ENCODE data around the gene FDXR.

FDXR gene

DNA sequence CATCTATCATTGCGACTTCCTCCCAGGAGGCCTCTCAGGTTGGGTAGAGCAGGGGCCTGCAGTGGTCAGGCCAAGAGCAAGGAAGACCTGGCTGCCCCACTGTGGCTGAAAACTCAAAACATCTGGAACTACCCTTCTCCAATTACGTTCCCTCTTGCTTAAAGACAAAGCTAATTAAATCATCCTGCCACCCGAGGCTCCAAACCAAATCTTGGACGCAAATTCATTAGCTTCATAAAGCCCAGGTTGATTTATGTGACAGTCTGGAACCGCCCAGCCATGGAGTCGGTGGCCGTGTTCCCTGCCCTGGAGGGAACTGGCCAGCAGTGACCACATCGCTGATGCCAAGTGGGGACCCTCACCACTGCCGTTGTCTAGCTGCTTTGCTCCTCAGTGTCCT lies 34.5 kb downstream of the FDXR start:
- Histone ChIP-seq H3K4me1 (ENCODE audit: control insufficient read depth in 1 of 2, insufficient read depth in 2 of 2, low read length in 2 of 2) (peaks cover 10 to 29% of the 10 kb centered on the region in 2 donors), H3K27me3 (ENCODE audit: low read depth, low read length) (no peaks in the 10 kb centered on the region), H3K9me3 (ENCODE audit: control insufficient read depth in 1 of 2, low read length in 2 of 2) (no peaks in the 10 kb centered on the region)

DNA sequence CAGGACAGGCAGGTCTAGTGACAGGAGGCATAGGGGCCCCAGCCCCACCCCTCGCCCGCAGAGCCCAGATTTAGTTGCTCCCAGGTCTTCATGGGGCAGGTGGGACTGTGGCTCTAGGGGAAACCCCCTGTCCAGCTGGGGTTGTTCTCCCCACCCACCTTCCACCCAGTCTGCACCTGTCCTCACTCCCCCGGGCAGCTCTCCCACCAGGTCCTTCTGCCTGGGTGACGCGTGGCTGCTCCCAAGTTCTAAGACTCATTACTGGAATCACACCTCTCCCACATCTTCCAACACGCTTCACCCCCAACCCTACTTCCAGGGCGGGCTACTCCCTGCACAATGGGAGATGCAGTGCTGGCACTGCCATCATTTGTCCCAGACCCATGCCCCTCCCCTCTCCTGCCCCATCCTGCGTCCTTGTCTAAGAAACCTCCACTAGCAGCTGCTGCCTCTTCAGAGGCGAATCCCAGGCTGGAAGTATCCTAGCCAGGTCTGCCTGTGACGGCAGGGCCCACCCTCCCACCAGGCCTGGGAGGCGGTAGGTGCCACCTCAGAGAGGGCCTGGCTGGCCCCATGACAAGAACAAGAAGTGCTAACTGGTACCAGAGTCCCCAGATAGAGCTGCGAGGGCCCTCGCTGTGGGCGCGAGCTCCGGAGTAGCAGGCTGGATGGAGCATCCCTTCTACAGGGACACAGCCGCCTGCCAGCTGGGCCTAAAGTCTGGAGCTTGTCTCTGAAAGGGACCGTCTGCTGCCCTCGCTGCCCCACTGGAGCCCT lies 35.9 kb downstream of the FDXR start:
- Histone ChIP-seq H3K4me1 (ENCODE audit: control insufficient read depth in 1 of 2, insufficient read depth in 2 of 2, low read length in 2 of 2) (peaks cover 7 to 21% of the 10 kb centered on the region in 2 donors), H3K4me3 (ENCODE audit: low read depth in 1 of 2, low read length in 2 of 2) (no peak overlapping the region), H3K36me3 (ENCODE audit: control insufficient read depth in 1 of 2, insufficient read depth in 2 of 2, low read length in 2 of 2) (peaks cover 8 to 22% of the 10 kb centered on the region in 2 donors), H3K27ac (ENCODE audit: low read length) (no peak overlapping the region), H3K9me3 (ENCODE audit: control insufficient read depth in 1 of 2, low read length in 2 of 2) (no peaks in the 10 kb centered on the region), H3K27me3 (ENCODE audit: low read depth, low read length) (no peaks in the 10 kb centered on the region)

More for the DNA sequence above, 34.5 kb downstream of the FDXR start:
- Histone ChIP-seq H3K36me3 (ENCODE audit: control insufficient read depth in 1 of 2, insufficient read depth in 2 of 2, low read length in 2 of 2) (peaks cover 8 to 22% of the 10 kb centered on the region in 2 donors), H3K27ac (ENCODE audit: low read length) (no peak overlapping the region), H3K4me3 (ENCODE audit: low read depth in 1 of 2, low read length in 2 of 2) (no peak overlapping the region)

DNA sequence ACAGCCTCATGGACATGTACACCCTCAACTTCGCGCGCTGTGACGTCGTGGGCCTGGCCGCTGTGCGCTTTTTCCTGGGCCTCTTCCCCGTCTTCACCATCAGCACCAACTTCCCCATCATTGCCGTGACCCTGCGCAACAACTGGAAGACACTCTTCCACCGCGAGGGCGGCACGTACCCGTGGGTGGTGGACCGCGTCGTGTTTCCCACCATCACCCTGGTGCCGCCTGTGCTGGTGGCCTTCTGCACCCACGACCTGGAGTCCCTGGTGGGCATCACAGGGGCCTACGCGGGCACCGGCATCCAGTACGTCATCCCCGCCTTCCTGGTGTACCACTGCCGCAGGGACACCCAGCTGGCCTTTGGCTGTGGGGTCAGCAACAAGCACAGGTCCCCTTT lies 36.6 kb downstream of the FDXR start:
- peaks cover 4 to 14% of the 10 kb centered on the region in 2 donors for H3K4me1 ChIP-seq (ENCODE audit: control insufficient read depth in 1 of 2, insufficient read depth in 2 of 2, low read length in 2 of 2)
- peaks cover 8 to 22% of the 10 kb centered on the region in 2 donors for H3K36me3 ChIP-seq (ENCODE audit: control insufficient read depth in 1 of 2, insufficient read depth in 2 of 2, low read length in 2 of 2)
- no peak overlapping the region for H3K4me3 ChIP-seq (ENCODE audit: low read depth in 1 of 2, low read length in 2 of 2)
- no peaks in the 10 kb centered on the region for H3K9me3 ChIP-seq (ENCODE audit: control insufficient read depth in 1 of 2, low read length in 2 of 2)
- no peaks in the 10 kb centered on the region for H3K27me3 ChIP-seq (ENCODE audit: low read depth, low read length)
- no peak overlapping the region for H3K27ac ChIP-seq (ENCODE audit: low read length)

DNA sequence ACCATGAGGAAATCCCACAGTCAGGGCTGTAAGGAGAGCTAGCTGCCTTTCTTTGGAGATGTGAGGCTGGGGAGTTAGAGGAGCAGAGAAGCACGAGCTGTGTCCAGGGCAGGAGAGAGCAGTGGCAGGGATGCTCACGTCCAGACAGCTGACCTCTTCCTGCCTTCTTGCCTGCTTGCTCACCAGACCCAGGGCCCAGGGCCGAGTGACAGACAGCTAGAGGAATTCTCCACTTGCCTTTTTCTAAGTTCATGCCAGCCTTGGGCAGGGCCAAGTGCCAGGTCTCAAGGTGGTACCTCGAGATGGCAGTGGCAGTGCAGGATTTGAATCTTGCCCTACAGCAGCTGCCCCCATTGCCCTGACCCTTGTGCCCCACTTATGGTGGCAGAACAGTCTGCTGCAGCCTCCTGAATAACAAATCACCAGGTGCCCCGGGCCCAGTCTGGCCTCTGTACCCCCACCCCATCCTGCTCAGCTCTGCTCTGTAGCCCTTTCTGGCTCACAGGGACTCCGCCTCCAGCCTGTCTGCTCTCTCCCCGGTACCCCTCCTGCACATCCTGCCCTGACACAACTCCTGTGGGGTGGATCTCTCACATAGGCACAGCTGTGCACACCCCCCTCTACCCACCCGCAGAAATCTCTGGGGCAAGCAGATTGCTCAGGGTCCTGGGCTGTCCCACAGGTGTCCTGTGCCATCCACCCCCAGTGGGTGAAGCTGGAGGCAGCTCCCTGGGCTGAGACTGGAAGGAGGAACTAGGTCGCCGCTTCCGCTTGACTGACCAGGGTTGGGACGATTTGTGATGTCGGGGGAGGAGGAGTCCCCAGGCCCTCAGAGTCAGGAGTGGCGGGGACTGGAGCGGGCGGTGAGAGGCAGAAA lies 39.1 kb downstream of the FDXR start:
- Histone ChIP-seq H3K4me3 (ENCODE audit: low read depth in 1 of 2, low read length in 2 of 2) (no peak overlapping the region), H3K4me1 (ENCODE audit: control insufficient read depth in 1 of 2, insufficient read depth in 2 of 2, low read length in 2 of 2) (no peaks in the 10 kb centered on the region), H3K36me3 (ENCODE audit: control insufficient read depth in 1 of 2, insufficient read depth in 2 of 2, low read length in 2 of 2) (peaks cover 8 to 40% of the 10 kb centered on the region in 2 donors), H3K9me3 (ENCODE audit: control insufficient read depth in 1 of 2, low read length in 2 of 2) (no peaks in the 10 kb centered on the region), H3K27me3 (ENCODE audit: low read depth, low read length) (no peaks in the 10 kb centered on the region), H3K27ac (ENCODE audit: low read length) (no peak overlapping the region)

DNA sequence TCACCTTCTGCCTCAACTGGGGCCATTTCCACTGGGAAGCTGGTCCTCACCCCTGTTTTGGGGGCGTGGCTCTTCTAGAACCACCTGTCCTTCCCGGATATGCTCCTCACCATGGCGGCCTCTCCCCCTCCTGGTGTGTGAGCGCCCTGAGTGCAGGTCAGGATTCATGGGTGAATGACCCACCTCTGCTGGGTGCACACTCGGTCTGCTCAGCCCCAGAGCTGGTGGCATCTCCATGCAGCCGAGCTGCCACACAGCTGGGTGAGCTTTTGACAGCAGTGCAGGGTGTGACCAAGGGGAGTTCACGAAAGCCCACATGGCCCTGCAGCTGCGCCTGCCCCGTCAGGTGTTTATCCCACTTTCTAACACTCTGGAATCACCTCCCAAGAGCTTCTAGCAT lies 40.4 kb downstream of the FDXR start:
- Histone ChIP-seq H3K9me3 (ENCODE audit: control insufficient read depth in 1 of 2, low read length in 2 of 2) (no peaks in the 10 kb centered on the region), H3K36me3 (ENCODE audit: control insufficient read depth in 1 of 2, insufficient read depth in 2 of 2, low read length in 2 of 2) (peaks cover 8 to 39% of the 10 kb centered on the region in 2 donors), H3K27me3 (ENCODE audit: low read depth, low read length) (no peaks in the 10 kb centered on the region), H3K4me3 (ENCODE audit: low read depth in 1 of 2, low read length in 2 of 2) (no peak overlapping the region), H3K4me1 (ENCODE audit: control insufficient read depth in 1 of 2, insufficient read depth in 2 of 2, low read length in 2 of 2) (no peaks in the 10 kb centered on the region), H3K27ac (ENCODE audit: low read length) (no peak overlapping the region)

DNA sequence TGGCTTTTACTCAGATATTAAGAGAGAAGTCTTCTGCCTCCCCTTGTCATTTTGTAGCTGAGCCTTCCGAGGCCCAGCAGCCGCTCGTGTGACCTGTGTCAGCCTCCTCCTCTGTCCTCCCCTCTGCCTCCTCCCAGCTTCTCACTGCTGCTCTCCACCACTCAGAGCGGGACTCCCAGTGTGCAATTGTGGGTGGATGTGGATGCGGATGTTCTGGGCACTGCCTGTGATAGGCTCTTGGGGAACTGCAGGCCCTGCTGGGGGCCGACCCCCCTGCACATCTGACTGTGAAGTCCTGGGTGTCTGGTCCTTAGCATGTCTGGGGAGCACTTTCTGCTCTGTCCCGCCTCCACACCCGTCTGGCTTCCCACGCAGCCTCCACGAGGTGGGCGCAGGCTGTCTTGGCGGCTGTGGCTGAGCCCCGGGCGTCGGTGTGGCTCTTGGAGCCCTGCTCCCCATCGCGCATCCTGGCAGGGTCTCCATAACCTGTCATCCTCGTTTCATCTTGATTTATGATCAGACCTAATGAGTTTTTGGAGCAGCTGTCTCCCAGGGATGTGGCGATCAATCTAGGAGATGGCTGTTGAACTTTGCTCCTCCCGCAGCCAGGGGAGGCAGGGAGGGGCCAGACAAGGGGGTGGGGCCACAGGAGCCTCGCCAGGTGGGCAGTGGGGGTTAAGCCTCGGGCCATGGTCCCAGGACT lies 41.2 kb downstream of the FDXR start:
- no peaks in the 10 kb centered on the region for H3K4me1 ChIP-seq (ENCODE audit: control insufficient read depth in 1 of 2, insufficient read depth in 2 of 2, low read length in 2 of 2)
- H3K9me3 ChIP-seq (ENCODE audit: control insufficient read depth in 1 of 2, low read length in 2 of 2), result no peaks in the 10 kb centered on the region
- H3K4me3 ChIP-seq (ENCODE audit: low read depth in 1 of 2, low read length in 2 of 2), result no peak overlapping the region
- peaks cover 5 to 35% of the 10 kb centered on the region in 2 donors for H3K36me3 ChIP-seq (ENCODE audit: control insufficient read depth in 1 of 2, insufficient read depth in 2 of 2, low read length in 2 of 2)
- no peaks in the 10 kb centered on the region for H3K27me3 ChIP-seq (ENCODE audit: low read depth, low read length)
- H3K27ac ChIP-seq (ENCODE audit: low read length), result no peak overlapping the region

DNA sequence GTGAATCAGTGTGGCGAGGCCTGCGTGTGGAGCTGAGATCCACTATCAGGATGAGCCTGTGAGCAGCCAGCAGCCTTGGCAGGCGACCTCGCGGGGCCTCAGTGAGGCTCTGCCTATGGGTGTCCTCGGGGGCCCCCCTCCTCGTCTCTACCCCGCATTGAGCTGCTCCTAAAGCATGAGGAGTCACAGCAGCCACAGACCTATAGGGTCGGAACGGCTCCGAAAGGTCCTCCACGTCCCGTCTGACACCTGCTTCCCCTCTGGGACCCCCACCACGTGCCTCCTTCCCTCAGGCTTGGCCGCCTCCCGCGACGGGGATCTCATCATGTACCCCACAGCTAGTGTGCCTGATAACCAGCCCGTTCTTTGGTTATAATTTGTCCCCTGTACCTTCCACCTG lies 41.9 kb downstream of the FDXR start:
- Histone ChIP-seq H3K36me3 (ENCODE audit: control insufficient read depth in 1 of 2, insufficient read depth in 2 of 2, low read length in 2 of 2) (peaks cover 0 to 32% of the 10 kb centered on the region in 2 donors), H3K27me3 (ENCODE audit: low read depth, low read length) (no peaks in the 10 kb centered on the region), H3K4me1 (ENCODE audit: control insufficient read depth in 1 of 2, insufficient read depth in 2 of 2, low read length in 2 of 2) (no peaks in the 10 kb centered on the region), H3K9me3 (ENCODE audit: control insufficient read depth in 1 of 2, low read length in 2 of 2) (no peaks in the 10 kb centered on the region), H3K4me3 (ENCODE audit: low read depth in 1 of 2, low read length in 2 of 2) (no peak overlapping the region), H3K27ac (ENCODE audit: low read length) (no peak overlapping the region)

DNA sequence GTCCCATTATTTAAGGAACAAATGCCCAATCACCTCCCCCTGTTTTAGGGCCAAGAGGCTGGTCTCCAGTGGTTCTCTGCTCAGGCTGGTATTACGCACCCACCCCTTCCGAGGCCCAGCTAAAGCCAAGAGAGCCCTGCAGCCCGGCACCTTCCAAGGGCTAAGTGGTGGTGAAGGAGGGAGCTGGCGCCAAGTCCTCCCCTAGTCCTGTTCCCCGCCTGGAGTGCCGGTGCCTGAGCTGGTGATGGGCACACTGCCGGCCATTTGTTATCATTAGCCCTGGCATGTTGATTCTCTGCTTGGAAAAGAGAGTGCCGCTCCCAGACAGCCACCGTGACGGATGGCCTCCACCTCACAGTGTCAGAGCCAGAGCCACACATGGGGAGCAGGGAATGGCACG lies 45.0 kb downstream of the FDXR start:
- Histone ChIP-seq H3K27me3 (ENCODE audit: low read depth, low read length) (no peaks in the 10 kb centered on the region), H3K27ac (ENCODE audit: low read length) (no peak overlapping the region), H3K4me1 (ENCODE audit: control insufficient read depth in 1 of 2, insufficient read depth in 2 of 2, low read length in 2 of 2) (peaks cover 0 to 9% of the 10 kb centered on the region in 2 donors), H3K36me3 (ENCODE audit: control insufficient read depth in 1 of 2, insufficient read depth in 2 of 2, low read length in 2 of 2) (peaks cover 0 to 40% of the 10 kb centered on the region in 2 donors), H3K4me3 (ENCODE audit: low read depth in 1 of 2, low read length in 2 of 2) (no peak overlapping the region), H3K9me3 (ENCODE audit: control insufficient read depth in 1 of 2, low read length in 2 of 2) (no peaks in the 10 kb centered on the region)

DNA sequence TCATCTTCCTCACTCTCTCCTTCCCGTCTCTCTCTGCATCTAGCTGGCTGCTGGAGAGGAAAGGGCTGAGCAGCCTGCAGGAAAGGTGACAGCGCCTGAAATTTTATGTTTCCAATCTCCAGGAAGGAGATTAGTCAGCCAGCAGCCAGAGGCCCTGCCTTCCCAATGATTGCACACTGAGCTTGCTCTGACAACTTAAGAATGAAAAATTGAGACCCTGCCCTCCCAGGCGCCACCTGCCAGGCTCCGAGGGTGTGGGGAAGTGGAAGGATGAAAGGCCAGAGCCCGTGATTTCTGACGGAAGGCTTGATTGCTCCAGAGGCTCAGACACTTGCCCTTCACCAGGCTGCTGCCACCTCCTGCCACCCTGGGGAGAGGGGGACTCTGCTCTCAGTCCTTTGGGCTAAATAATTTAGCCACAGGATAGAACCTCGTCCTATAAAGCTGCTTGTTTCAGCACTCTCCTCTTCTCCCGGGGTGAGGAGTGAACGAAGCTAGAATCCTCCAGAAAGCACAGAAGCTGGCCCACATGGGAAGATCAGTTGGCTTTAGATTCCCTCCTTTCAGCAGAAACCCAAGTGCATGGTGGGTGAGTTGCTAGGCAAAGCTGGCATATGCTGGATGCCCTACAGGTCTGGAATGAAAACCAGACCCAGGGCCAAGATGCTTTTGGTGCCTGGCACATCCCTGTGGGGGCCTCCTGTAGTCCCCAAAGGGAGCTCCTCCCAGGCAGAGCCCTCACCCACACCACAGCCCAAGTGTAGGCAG lies 46.7 kb downstream of the FDXR start:
- Histone ChIP-seq H3K27ac (ENCODE audit: low read length) (no peak overlapping the region), H3K36me3 (ENCODE audit: control insufficient read depth in 1 of 2, insufficient read depth in 2 of 2, low read length in 2 of 2) (peaks cover 0 to 39% of the 10 kb centered on the region in 2 donors), H3K9me3 (ENCODE audit: control insufficient read depth in 1 of 2, low read length in 2 of 2) (no peaks in the 10 kb centered on the region), H3K4me1 (ENCODE audit: control insufficient read depth in 1 of 2, insufficient read depth in 2 of 2, low read length in 2 of 2) (peaks cover 0 to 10% of the 10 kb centered on the region in 2 donors), H3K4me3 (ENCODE audit: low read depth in 1 of 2, low read length in 2 of 2) (no peak overlapping the region), H3K27me3 (ENCODE audit: low read depth, low read length) (no peaks in the 10 kb centered on the region)

DNA sequence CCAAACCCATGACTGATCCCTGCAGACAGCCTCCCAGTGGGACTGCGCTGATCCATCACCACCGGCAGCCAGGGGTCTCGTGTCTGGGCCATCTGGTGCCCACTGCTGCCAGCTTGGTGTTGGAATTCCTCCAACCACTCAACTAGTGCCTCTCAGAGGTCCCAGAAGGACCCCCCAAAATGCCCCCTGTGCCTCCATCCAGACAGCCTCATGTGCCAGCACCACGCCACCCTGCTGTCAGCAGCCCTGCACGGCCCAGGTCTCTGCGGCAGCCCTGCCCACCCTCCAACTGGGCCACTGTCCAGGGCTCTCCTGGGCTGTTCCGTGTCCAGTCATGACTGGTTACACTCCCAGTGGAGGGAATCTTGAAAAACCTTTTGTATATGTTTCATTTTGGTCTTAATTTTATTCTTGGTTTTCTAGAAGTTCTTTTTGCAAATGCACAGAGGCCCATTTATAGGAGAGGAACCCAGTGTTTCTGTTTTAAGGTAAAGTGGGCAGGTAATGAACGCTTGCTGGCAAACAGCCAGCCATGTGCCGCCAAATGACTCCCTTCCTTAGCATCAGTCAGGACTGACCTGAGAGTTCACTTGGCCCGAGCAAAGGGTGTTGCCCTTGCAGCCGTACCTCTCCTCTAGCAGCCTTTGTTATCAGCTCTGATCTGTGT lies 47.7 kb downstream of the FDXR start:
- Histone ChIP-seq H3K4me1 (ENCODE audit: control insufficient read depth in 1 of 2, insufficient read depth in 2 of 2, low read length in 2 of 2) (peaks cover 0 to 14% of the 10 kb centered on the region in 2 donors), H3K27me3 (ENCODE audit: low read depth, low read length) (no peaks in the 10 kb centered on the region), H3K9me3 (ENCODE audit: control insufficient read depth in 1 of 2, low read length in 2 of 2) (no peaks in the 10 kb centered on the region), H3K4me3 (ENCODE audit: low read depth in 1 of 2, low read length in 2 of 2) (no peak overlapping the region), H3K27ac (ENCODE audit: low read length) (no peak overlapping the region), H3K36me3 (ENCODE audit: control insufficient read depth in 1 of 2, insufficient read depth in 2 of 2, low read length in 2 of 2) (peaks cover 0 to 40% of the 10 kb centered on the region in 2 donors)
